Measurements from ENCODE around the gene OLA1. TPM values are rescaled to one million over a fixed set of nuclear protein-coding genes. Genes with fewer than 3 reads are reported as not detected.

Gene OLA1
- total and polyA plus RNA-seq, 2 of the 4 experiments (the other 2 are of a cell fraction) = 54.7 to 71.2 TPM

- no peaks in the 10 kb centered on the region; the same call in 1 of the 2 replicates for H3K36me3 ChIP-seq (ENCODE audit: control insufficient read depth, insufficient read depth, low read length)
- ChIA-PET POLR2A (ENCODE audit: unreplicated experiment) (no interaction called here), CTCF (no interaction called here)
- dilution Hi-C loops (cut with HindIII; ENCODE audit: low sequenced_read_pairs, unreplicated experiment) = no loop called here
- no peak for ATAC-seq (ENCODE audit: low read depth)
- no peak overlapping the region for H4K5ac ChIP-seq (ENCODE audit: low read depth, low read length)
- no peaks in the 10 kb centered on the region for H4K20me1 ChIP-seq (ENCODE audit: insufficient read depth, low read length)
- no peak overlapping the region for H2BK20ac ChIP-seq (ENCODE audit: low read depth, low read length)
- WGBS, 2 experiments (ENCODE audit: extremely low coverage in 2 of 2, insufficient read length in 1 of 2) = no CpG with 5 or more reads among the region's 2 CpGs
- H3K9ac ChIP-seq (ENCODE audit: low read depth, low read length) = no peak overlapping the region
- no peak overlapping the region for H3K56ac ChIP-seq (ENCODE audit: extremely low read depth, insufficient read depth, low read length)
- H4K91ac ChIP-seq (ENCODE audit: insufficient read depth, low read depth, low read length) = no peak overlapping the region
- in situ Hi-C loops (cut with MboI; ENCODE audit: low sequenced_read_pairs) = no loop called here
- no peaks in the 10 kb centered on the region for H3K27me3 ChIP-seq (ENCODE audit: control insufficient read depth, insufficient read depth, low read length)
- H3K18ac ChIP-seq (ENCODE audit: low read depth, low read length) = no peak overlapping the region
- no peak overlapping the region for H3K4ac ChIP-seq (ENCODE audit: low read depth, low read length)
- H2AK9ac ChIP-seq (replicated peaks; ENCODE audit: low read depth, low read length, poor library complexity) = no peak overlapping the region
- no peak overlapping the region for H2BK15ac ChIP-seq (ENCODE audit: low read depth, low read length)
- intact Hi-C loops (cut with micrococcal nuclease) = no loop called here
- BruUV-seq (replicated peaks) = no TSS peak
- H3K9me3 ChIP-seq (ENCODE audit: control insufficient read depth, insufficient read depth, low read length) = no peaks in the 10 kb centered on the region
- no peak overlapping the region for H2AK5ac ChIP-seq (ENCODE audit: low read depth, low read length)
- no peak for DNase-seq
- no peak overlapping the region for H3K4me3 ChIP-seq (ENCODE audit: insufficient read depth, low read depth, low read length)
- H3K4me1 ChIP-seq (ENCODE audit: control insufficient read depth, insufficient read depth, low read length) = no peaks in the 10 kb centered on the region
- no peak overlapping the region for H3K23ac ChIP-seq (ENCODE audit: low read depth, low read length)
- 0 out of 2 replicates have a peak, but pooled peaks cover 2% of the 10 kb centered on the region for H3K9me1 ChIP-seq (ENCODE audit: insufficient read depth, low read length)
- H3K14ac ChIP-seq (replicated peaks; ENCODE audit: low read depth, low read length) = no peak overlapping the region
- no peak overlapping the region for H4K8ac ChIP-seq (ENCODE audit: low read depth in 2 of 2, low read length in 2 of 2)
- H2AFZ ChIP-seq (replicated peaks; ENCODE audit: low read length, poor library complexity) = no peak overlapping the region
- H2BK5ac ChIP-seq (ENCODE audit: low read depth, low read length, poor library complexity, severe bottlenecking) = no peak overlapping the region
- H2BK120ac ChIP-seq (ENCODE audit: low read depth, low read length) = no peak overlapping the region
- no peak overlapping the region for H3K27ac ChIP-seq (ENCODE audit: insufficient read depth, low read length)
- 0 out of 4 replicates have a peak, but pooled peaks cover 2 to 8% of the 10 kb centered on the region in 2 experiments for H3K79me1 ChIP-seq (ENCODE audit: low read depth in 1 of 2, low read length in 2 of 2)
- TF ChIP-seq NFE2L2 (IDR thresholded peaks at IDR 0.05; ENCODE audit: low read depth, low read length) (no peak), FOS (IDR thresholded peaks at IDR 0.05; ENCODE audit: low read depth, low read length) (no peak), USF2 (IDR thresholded peaks at IDR 0.05; ENCODE audit: low read depth, low read length) (no peak), MXI1 (IDR thresholded peaks at IDR 0.05; ENCODE audit: borderline replicate concordance, low read depth, low read length) (no peak), CEBPB (IDR thresholded peaks at IDR 0.05; ENCODE audit: low read depth, low read length) (no peak), CHD1 (IDR thresholded peaks at IDR 0.05; ENCODE audit: low read depth, low read length) (no peak), MAZ (IDR thresholded peaks at IDR 0.05; ENCODE audit: borderline replicate concordance, low read depth, low read length) (no peak), CTCF (conservative IDR thresholded peaks at IDR 0.05; ENCODE audit: low read depth, low read length) (no peak), RAD21 (IDR thresholded peaks at IDR 0.05; ENCODE audit: low read length) (no peak), POLR2A (IDR thresholded peaks at IDR 0.05; ENCODE audit: low read depth, low read length) (no peak), RFX5 (IDR thresholded peaks at IDR 0.05; ENCODE audit: low read depth, low read length) (no peak), BHLHE40 (IDR thresholded peaks at IDR 0.05; ENCODE audit: low read depth, low read length) (no peak), SMC3 (IDR thresholded peaks at IDR 0.05; ENCODE audit: low read depth, low read length) (no peak)
- no peak overlapping the region for H3K4me2 ChIP-seq (ENCODE audit: low read depth, low read length)
Observed at GRCh38 chr2:174112073-174112472, 136.3 kb downstream of the OLA1 start.

All from IMR-90 (cell line).